Stimulated activated CD8-positive, alpha-beta memory T cell treated with anti-CD3 and anti-CD28 coated beads, Interleukin-4, amount 100 ng/mL, for 24 hours (primary cell): Measurements from ENCODE around the gene ADARB2.

ENCODE experiments used
- DNase-seq: peaks from one replicate; pipeline ENCODE4 v3.0.0-alpha.2; 2020; ENCODE audit warnings: low read depth

Gene ADARB2

GRCh38 chr10:1570416-1571051 is 166.8 kb downstream of the ADARB2 start:
- DNase-seq = no peak

DNA sequence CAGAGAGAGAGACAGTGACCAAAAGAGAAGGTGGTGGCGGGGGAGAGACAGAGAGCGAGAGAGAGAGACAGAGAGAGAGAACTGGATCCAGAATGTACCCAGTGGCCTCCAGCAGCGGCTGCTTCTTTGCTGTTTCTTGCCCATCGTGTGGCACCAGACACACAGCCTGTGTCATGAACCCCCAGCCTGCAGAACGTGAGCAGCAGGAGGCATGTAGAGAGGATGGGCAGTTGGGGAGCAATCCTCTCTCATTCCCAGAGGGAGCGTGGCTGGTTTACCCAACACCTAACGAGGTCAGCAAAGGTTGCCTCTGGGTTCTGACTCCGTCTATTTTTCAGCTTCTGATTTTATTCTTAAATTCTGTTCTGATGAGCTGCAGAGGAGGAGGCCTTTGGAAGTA is 168.1 kb downstream of the ADARB2 start:
- DNase-seq = no peak

DNA sequence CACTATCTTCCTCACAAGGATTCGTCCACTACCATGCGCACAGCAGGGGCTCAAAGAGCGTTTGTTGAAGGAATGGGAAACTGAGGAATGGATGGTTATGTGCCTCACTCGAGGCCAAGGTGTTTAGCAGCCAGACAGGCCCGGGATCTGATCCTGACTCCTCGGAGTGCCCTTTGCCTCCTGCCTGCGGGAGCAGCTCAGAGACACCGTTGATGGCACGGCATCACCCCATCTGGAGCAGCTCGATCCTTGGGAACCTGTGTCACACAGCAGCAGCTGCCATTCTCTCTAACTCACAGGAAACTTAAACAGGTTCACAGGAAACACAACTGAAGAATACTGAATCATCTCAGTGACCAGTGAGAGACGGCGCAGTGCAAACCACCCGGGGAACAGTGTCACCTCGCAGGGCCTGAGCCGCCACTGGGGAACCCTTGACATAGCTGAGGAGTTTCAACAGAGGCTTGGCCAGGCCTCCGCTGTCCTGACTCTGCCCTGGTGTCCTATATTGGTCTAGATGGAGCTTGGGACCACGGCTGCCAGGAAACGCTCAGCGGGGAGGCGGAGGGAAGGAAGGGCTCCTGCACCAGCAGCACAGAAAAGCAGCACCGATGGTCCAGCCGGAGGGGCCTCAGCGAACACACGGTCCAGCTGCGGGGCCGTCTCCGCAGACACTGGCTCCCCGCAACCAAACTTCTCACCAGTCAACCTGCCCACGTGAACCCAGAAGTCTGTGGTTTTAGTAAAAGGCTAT is 169.4 kb downstream of the ADARB2 start:
- no peak for DNase-seq

DNA sequence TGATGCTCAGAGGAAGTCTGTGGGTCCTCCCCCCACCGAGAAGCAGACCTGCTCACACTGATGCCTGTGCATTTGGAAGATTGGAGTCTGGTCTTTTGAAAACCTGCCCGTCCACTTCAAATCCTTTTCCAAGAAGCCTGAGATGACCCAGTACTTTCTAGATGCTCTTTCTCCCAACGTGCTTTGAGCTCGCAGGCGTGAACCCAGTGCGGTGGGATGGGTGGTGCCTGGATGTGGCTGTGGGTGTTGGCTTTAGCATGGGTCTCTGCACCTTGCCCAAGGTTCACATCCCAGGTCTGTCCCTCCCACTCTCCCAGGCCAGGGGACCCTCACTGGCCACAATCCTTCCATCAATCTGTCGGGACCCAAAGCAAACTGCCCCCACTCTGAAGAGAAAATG is 170.2 kb downstream of the ADARB2 start:
- no peak for DNase-seq

DNA sequence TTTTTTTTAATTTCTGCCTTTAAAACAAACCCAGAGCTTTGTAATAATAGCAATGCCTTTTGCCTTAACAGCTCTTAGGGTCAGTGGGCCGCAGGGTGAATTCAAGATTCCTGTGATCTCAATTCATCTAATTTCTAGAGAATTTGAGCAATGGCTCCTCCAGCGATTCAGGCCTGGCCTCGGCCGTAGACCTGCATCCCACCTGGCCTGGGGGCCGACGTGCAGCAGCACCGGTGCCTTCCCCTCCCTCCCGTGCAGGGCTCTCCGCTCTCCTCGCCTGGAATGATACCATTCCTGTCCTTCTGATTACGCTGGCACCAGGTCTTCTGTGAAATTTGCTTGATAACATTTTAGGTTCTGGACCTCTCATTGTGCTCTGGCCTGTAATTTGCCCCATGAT is 172.5 kb downstream of the ADARB2 start:
- DNase-seq = no peak

DNA sequence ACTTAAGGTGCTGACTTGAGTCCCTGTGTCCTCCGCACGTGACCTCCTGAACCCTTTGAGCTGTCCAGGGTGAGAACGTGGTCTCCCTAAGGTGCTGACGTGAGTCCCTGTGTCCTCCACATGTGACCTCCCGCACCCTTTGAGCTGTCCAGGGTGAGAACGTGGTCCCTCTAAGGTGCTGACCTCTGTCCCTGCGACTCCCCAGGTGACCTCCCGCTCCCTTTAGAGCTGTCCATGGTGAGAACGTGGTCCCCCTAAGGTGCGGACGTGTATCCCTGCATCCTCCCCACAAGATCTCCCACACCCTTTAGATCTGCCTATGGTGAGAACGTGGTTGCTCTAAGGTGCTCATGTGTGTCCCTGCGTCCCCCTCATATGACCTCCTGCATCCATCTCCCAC is 174.3 kb downstream of the ADARB2 start:
- no peak for DNase-seq

- DNase-seq = no peak
These were observed 175.5 kb downstream of the ADARB2 start for GRCh38 chr10:1561731-1562337.

DNA sequence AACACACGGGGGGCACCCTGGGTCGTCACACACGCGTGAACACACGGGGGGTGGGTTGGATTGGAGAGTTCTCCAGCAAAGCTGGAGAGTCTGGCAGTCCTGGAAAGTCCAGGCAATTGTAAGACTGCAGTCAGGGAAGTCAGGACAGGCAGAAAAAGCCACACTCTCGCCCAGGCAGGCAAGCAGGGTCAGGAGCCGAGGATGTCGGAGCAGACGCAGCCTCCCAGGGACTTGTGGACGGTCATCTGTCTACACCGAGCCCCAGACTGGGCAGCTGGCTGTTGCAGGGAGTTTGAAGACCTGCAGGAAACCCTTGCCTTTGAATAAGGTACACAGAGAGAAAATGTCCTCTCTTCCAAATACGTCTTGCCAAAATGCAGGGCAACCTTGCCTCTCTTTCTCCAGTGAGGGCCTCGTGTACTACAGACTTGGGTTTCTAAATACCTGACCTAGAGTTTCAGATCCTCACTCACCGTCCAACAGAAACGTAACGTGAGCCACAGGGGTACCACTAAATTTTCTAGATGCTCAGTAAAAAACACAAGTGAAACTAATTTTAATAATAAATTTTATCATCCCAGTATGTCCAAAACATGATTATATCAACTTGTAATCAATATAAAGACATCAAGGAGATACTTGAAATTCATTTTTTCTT is 176.7 kb downstream of the ADARB2 start:
- DNase-seq = no peak

- DNase-seq = no peak
These were observed 177.6 kb downstream of the ADARB2 start for GRCh38 chr10:1559761-1560160.

- no peak for DNase-seq
These were observed 178.0 kb downstream of the ADARB2 start for GRCh38 chr10:1559311-1559710.

- no peak for DNase-seq
These were observed 178.4 kb downstream of the ADARB2 start for GRCh38 chr10:1558906-1559305.

GRCh38 chr10:1557081-1557480 is 180.2 kb downstream of the ADARB2 start:
- DNase-seq = no peak

- DNase-seq = no peak
These were observed 180.8 kb downstream of the ADARB2 start for GRCh38 chr10:1556496-1556895.

- no peak for DNase-seq
These were observed 183.4 kb downstream of the ADARB2 start for GRCh38 chr10:1553951-1554350.

- DNase-seq = no peak
These were observed 184.2 kb downstream of the ADARB2 start for GRCh38 chr10:1552881-1553670.

DNA sequence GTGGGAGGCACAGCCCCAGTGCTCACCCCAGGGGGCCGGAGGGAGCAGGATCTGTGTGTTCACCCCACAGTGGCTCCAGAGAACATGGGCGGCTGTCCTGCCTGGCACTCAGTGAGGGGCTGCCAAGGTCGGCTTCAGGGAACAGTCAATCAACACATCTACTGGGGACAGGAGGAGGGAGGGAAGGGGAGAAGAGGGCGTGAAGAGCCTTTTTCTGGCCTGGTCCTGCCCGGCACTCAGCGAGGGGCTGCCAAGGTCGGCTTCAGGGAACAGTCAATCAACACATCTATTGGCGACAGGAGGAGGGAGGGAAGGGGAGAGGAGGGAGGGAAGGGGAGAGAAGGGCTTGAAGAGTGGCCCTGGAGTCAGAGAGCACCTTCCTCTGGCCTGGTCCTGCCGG is 184.9 kb downstream of the ADARB2 start:
- no peak for DNase-seq

GRCh38 chr10:1551636-1552338 is 185.5 kb downstream of the ADARB2 start:
- DNase-seq = no peak

DNA sequence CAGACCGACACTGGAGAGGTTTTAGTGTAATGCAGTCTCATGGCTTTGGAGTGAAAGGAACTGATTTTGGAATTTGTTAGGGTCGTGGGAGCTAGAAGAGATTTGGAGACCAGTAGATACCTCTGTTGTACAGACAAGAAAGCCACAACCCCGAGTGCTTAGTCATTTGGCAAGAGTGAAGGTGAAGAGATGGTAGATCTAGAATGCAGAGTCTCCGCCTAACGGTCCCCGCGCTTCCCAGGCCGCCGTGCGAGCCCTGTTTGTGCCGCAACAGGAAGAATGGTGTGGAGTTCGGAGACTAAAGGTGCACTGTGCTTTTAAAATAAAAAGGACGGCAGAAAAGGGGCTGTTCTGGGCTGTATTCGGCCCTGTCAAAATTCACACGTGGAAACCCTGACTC is 186.7 kb downstream of the ADARB2 start:
- no peak for DNase-seq

- no peak for DNase-seq
These were observed 187.1 kb downstream of the ADARB2 start for GRCh38 chr10:1550291-1550595.

GRCh38 chr10:1549591-1550290 is 187.6 kb downstream of the ADARB2 start:
- DNase-seq = no peak

GRCh38 chr10:1548596-1548995 is 188.7 kb downstream of the ADARB2 start:
- no peak for DNase-seq
